GM12878 (cell line): ENCODE results near the gene CEACAM8.

Source experiments
- ATF7 ChIP-seq: fragments of 450-650 bp; IDR thresholded peaks from 2 replicates; pipeline ENCODE4 v1.6.1; 2016; ENCODE audit warnings: low read depth, mild to moderate bottlenecking
- IKZF2 ChIP-seq, 2 experiments: fragments of 450-650 bp; IDR thresholded peaks; 2 replicates each; pipeline ENCODE4 v1.6.1; 2017; ENCODE audit warnings: mild to moderate bottlenecking in 2 of 2, moderate library complexity in 2 of 2
- PML ChIP-seq: IDR thresholded peaks from 2 replicates; pipeline ENCODE4 v1.6.1; 2012; ENCODE audit warnings: low read length, inconsistent platforms
- POLR2AphosphoS5 ChIP-seq: IDR thresholded peaks from 2 replicates; pipeline ENCODE4 v1.6.1; 2011; ENCODE audit warnings: mild to moderate bottlenecking, low read length, inconsistent platforms
- TF ChIP-seq, protein P1 (sequence below), 3 experiments: IDR thresholded peaks in 2 of 3; conservative IDR thresholded peaks in 1 of 3; 2 replicates each; pipeline ENCODE4 v1.5.1; 2011; ENCODE audit warnings: low read depth in 3 of 3, low read length in 3 of 3, mild to moderate bottlenecking in 3 of 3, control low read depth in 2 of 3, moderate library complexity in 2 of 3, inconsistent platforms in 1 of 3, mixed read lengths in 1 of 3; ENCODE audit not compliant: control insufficient read depth in 2 of 3, insufficient read depth in 1 of 3; ENCODE audit errors: extremely low read depth in 1 of 3
- TF ChIP-seq, protein P2 (sequence below): IDR thresholded peaks from 2 replicates; pipeline ENCODE4 v1.6.1; 2012; ENCODE audit warnings: mild to moderate bottlenecking, low read depth, low read length
- TF ChIP-seq, protein P3 (sequence below): IDR thresholded peaks from 2 replicates; pipeline ENCODE4 v1.6.1; 2011; ENCODE audit warnings: low read depth, low read length, improper control_type of control experiment, borderline replicate concordance

DNA sequence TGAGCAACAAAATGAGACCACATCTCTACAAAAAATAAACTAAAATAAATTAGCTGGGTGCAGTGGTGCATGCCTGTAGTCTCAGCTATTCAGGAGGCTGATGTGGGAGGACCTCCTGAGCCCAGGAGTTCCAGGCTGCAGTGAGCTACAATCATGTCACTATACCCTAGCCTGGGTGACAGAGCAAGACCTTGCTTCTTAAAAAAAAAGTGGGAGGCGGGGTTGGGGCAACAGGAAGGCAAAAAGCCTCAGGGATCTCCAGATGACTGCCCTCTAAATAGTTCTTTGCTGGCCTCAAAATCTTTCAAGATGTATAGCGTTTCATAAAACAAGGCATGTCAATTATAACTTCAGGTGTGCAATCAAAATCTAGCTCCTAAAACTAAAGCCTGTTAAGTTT, 18.5 kb downstream of the CEACAM8 start:
- TF ChIP-seq, protein P1, sequence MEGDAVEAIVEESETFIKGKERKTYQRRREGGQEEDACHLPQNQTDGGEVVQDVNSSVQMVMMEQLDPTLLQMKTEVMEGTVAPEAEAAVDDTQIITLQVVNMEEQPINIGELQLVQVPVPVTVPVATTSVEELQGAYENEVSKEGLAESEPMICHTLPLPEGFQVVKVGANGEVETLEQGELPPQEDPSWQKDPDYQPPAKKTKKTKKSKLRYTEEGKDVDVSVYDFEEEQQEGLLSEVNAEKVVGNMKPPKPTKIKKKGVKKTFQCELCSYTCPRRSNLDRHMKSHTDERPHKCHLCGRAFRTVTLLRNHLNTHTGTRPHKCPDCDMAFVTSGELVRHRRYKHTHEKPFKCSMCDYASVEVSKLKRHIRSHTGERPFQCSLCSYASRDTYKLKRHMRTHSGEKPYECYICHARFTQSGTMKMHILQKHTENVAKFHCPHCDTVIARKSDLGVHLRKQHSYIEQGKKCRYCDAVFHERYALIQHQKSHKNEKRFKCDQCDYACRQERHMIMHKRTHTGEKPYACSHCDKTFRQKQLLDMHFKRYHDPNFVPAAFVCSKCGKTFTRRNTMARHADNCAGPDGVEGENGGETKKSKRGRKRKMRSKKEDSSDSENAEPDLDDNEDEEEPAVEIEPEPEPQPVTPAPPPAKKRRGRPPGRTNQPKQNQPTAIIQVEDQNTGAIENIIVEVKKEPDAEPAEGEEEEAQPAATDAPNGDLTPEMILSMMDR (IDR thresholded peaks at IDR 0.05 in 2 of 3, conservative IDR thresholded peaks at IDR 0.05 in 1 of 3; ENCODE audit: control insufficient read depth in 2 of 3, extremely low read depth in 1 of 3, insufficient read depth in 1 of 3, low read depth in 3 of 3, low read length in 3 of 3): no peak
- TF ChIP-seq IKZF2 (IDR thresholded peaks at IDR 0.05): no peak
- TF ChIP-seq, protein P2, sequence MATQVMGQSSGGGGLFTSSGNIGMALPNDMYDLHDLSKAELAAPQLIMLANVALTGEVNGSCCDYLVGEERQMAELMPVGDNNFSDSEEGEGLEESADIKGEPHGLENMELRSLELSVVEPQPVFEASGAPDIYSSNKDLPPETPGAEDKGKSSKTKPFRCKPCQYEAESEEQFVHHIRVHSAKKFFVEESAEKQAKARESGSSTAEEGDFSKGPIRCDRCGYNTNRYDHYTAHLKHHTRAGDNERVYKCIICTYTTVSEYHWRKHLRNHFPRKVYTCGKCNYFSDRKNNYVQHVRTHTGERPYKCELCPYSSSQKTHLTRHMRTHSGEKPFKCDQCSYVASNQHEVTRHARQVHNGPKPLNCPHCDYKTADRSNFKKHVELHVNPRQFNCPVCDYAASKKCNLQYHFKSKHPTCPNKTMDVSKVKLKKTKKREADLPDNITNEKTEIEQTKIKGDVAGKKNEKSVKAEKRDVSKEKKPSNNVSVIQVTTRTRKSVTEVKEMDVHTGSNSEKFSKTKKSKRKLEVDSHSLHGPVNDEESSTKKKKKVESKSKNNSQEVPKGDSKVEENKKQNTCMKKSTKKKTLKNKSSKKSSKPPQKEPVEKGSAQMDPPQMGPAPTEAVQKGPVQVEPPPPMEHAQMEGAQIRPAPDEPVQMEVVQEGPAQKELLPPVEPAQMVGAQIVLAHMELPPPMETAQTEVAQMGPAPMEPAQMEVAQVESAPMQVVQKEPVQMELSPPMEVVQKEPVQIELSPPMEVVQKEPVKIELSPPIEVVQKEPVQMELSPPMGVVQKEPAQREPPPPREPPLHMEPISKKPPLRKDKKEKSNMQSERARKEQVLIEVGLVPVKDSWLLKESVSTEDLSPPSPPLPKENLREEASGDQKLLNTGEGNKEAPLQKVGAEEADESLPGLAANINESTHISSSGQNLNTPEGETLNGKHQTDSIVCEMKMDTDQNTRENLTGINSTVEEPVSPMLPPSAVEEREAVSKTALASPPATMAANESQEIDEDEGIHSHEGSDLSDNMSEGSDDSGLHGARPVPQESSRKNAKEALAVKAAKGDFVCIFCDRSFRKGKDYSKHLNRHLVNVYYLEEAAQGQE: no peak
- TF ChIP-seq, protein P3, sequence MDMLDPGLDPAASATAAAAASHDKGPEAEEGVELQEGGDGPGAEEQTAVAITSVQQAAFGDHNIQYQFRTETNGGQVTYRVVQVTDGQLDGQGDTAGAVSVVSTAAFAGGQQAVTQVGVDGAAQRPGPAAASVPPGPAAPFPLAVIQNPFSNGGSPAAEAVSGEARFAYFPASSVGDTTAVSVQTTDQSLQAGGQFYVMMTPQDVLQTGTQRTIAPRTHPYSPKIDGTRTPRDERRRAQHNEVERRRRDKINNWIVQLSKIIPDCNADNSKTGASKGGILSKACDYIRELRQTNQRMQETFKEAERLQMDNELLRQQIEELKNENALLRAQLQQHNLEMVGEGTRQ: no peak
- TF ChIP-seq POLR2AphosphoS5: no peak
- no peak for TF ChIP-seq PML
- no peak for TF ChIP-seq ATF7
